SU-DHL-6 (cell line): ENCODE results near the gene PDE4B.
A peak's percentile ranks its signal among the peaks of the same experiment; 100 is the strongest.

Experiments used
- H2AFZ ChIP-seq: fragments of 200-600 bp; sonication (generic); 2 replicates; pipeline ENCODE4 v1.6.1; 2014; ENCODE audit warnings: low read depth, mild to moderate bottlenecking, moderate library complexity, mixed read lengths, antibody characterized with exemption, low read length; ENCODE audit not compliant: severe bottlenecking
- H3F3A ChIP-seq: fragments of 200-600 bp; shearing (Covaris generic); 2 replicates; pipeline ENCODE4 v1.6.0; 2016; ENCODE audit warnings: antibody characterized with exemption, mild to moderate bottlenecking; ENCODE audit not compliant: insufficient read depth
- H3K27ac ChIP-seq: fragments of 200-600 bp; sonication (generic); 2 replicates; pipeline ENCODE4 v1.5.1; 2016; ENCODE audit warnings: low read depth, mild to moderate bottlenecking, low read length, moderate library complexity, mixed read lengths
- H3K27me3 ChIP-seq: fragments of 200-600 bp; sonication (generic), shearing (Covaris generic); 2 replicates; pipeline ENCODE4 v1.6.0; 2014; ENCODE audit warnings: mild to moderate bottlenecking, low read length
- H3K36me3 ChIP-seq: fragments of 200-600 bp; sonication (generic); 2 replicates; pipeline ENCODE4 v1.6.1; 2014; ENCODE audit warnings: mild to moderate bottlenecking, low read length, mixed read lengths
- H3K4me2 ChIP-seq: fragments of 300-600, 200-600 bp; shearing (Covaris generic), sonication (generic); 2 replicates; pipeline ENCODE4 v1.6.0; 2014; ENCODE audit warnings: low read length, low read depth, mild to moderate bottlenecking; ENCODE audit not compliant: poor library complexity, severe bottlenecking
- H3K4me3 ChIP-seq: fragments of 200-600 bp; sonication (generic); 2 replicates; pipeline ENCODE4 v1.5.1; 2014; ENCODE audit warnings: antibody characterized with exemption, low read length, mild to moderate bottlenecking, mixed read lengths; ENCODE audit not compliant: insufficient read depth, poor library complexity, severe bottlenecking
- H3K79me2 ChIP-seq: fragments of 200-600 bp; sonication (generic); 2 replicates; pipeline ENCODE4 v1.6.1; 2014; ENCODE audit warnings: mild to moderate bottlenecking, low read length, moderate library complexity; ENCODE audit not compliant: insufficient read depth
- H3K9ac ChIP-seq: fragments of 200-600 bp; sonication (generic); 2 replicates; pipeline ENCODE4 v1.7.0; 2014; ENCODE audit warnings: mild to moderate bottlenecking, low read length
- H3K9me2 ChIP-seq: fragments of 200-600 bp; sonication (generic); replicated peaks from 2 replicates; pipeline ENCODE4 v1.6.1; 2014; ENCODE audit warnings: low read length; ENCODE audit not compliant: insufficient read depth
- H3K9me3 ChIP-seq: fragments of 200-600 bp; sonication (generic); 2 replicates; pipeline ENCODE4 v1.6.1; 2014; ENCODE audit warnings: low read length, mixed read lengths; ENCODE audit not compliant: insufficient read depth
- H4K20me1 ChIP-seq: fragments of 200-600 bp; sonication (generic); 2 replicates; pipeline ENCODE4 v1.6.1; 2014; ENCODE audit warnings: low read depth, mild to moderate bottlenecking, antibody characterized with exemption, low read length, moderate library complexity, mixed read lengths
- CTCF ChIP-seq: fragments of 200-600 bp; sonication (generic); IDR thresholded peaks from one replicate; pipeline ENCODE4 v1.5.1; 2017; ENCODE audit warnings: antibody characterized with exemption, mild to moderate bottlenecking, low read length, moderate library complexity; ENCODE audit not compliant: insufficient read depth, poor library complexity, severe bottlenecking
- EZH2phosphoT487 ChIP-seq: fragments of 200-600 bp; sonication (generic), shearing (Covaris generic); conservative IDR thresholded peaks from 2 replicates; pipeline ENCODE4 v1.6.1; 2018; ENCODE audit warnings: mild to moderate bottlenecking, antibody characterized with exemption, low read length, moderate library complexity, mixed read lengths

Gene PDE4B

GRCh38 chr1:66242646-66243547 lies 450.2 kb downstream of the PDE4B start:
- Histone ChIP-seq H3K9me3 (no peaks in the 10 kb centered on the region), H3K4me3 (no peak overlapping the region), H3K27ac (no peak overlapping the region), H4K20me1 (no peaks in the 10 kb centered on the region), H3K4me2 (no peak overlapping the region), H3K27me3 (no peaks in the 10 kb centered on the region), H3K9me2 (no peaks in the 10 kb centered on the region), H3K79me2 (no peaks in the 10 kb centered on the region), H3K9ac (no peak overlapping the region), H3K36me3 (no peaks in the 10 kb centered on the region), H2AFZ (no peak overlapping the region), H3F3A (no peaks in the 10 kb centered on the region)
- TF ChIP-seq EZH2phosphoT487 (no peak), CTCF (peak; percentile 99)

- Histone ChIP-seq H3K9me3 (no peaks in the 10 kb centered on the region), H3K79me2 (no peaks in the 10 kb centered on the region), H4K20me1 (no peaks in the 10 kb centered on the region), H3K27ac (no peak overlapping the region), H3K4me3 (no peak overlapping the region), H3K9ac (no peak overlapping the region), H3K9me2 (no peaks in the 10 kb centered on the region), H2AFZ (no peak overlapping the region), H3F3A (no peaks in the 10 kb centered on the region), H3K36me3 (no peaks in the 10 kb centered on the region), H3K4me2 (no peak overlapping the region), H3K27me3 (no peaks in the 10 kb centered on the region)
- no peak for TF ChIP-seq CTCF
- TF ChIP-seq EZH2phosphoT487 = no peak
Observed at GRCh38 chr1:66243548-66244130, 450.9 kb downstream of the PDE4B start.

GRCh38 chr1:66244429-66244828 lies 451.7 kb downstream of the PDE4B start:
- no peaks in the 10 kb centered on the region for H3K9me3 ChIP-seq
- no peaks in the 10 kb centered on the region for H3F3A ChIP-seq
- H3K4me2 ChIP-seq = no peak overlapping the region
- H3K9me2 ChIP-seq = no peaks in the 10 kb centered on the region
- no peak overlapping the region for H3K27ac ChIP-seq
- no peak overlapping the region for H3K9ac ChIP-seq
- no peaks in the 10 kb centered on the region for H3K27me3 ChIP-seq
- H4K20me1 ChIP-seq = no peaks in the 10 kb centered on the region
- no peak overlapping the region for H2AFZ ChIP-seq
- H3K79me2 ChIP-seq = no peaks in the 10 kb centered on the region
- TF ChIP-seq CTCF (no peak), EZH2phosphoT487 (no peak)
- no peaks in the 10 kb centered on the region for H3K36me3 ChIP-seq
- H3K4me3 ChIP-seq = no peak overlapping the region
